H1 (cell line): ENCODE results near the gene TAF12. TPM values are rescaled to one million over a fixed set of nuclear protein-coding genes. Genes with fewer than 3 reads are reported as not detected.

Source experiments
- CTCF ChIA-PET: fragments of 300-600 bp; sonication (Branson Sonifier 250); formaldehyde crosslinking; loops from one replicate; lab custom pipeline; 2021; ENCODE audit not compliant: partially characterized antibody; lab: Charles Lee
- POLR2A ChIA-PET: fragments of 300-600 bp; sonication (Branson Sonifier 250); formaldehyde crosslinking; loops from one replicate; lab custom pipeline; 2021; ENCODE audit warnings: inconsistent platforms; ENCODE audit not compliant: partially characterized antibody; lab: Charles Lee
- DNase-seq, 2 experiments: peaks; one replicate each; pipeline versions ENCODE4 v3.0.0 to v3.0.0-alpha.2; 2010 to 2022; ENCODE audit warnings: low spot score in 2 of 2, low read depth in 1 of 2, mixed read lengths in 1 of 2
- FAIRE-seq: peaks from 2 replicates; lab custom pipeline; 2011; peaks lifted over from hg19 to GRCh38; lab: Jason Lieb, UNC
- H2AFZ ChIP-seq: 2 replicates; pipeline ENCODE4 v1.8.1; 2012; ENCODE audit warnings: low read length, inconsistent platforms
- H2AK5ac ChIP-seq: 2 replicates; pipeline ENCODE4 v1.6.1; 2013; ENCODE audit warnings: low read depth, low read length
- H2BK120ac ChIP-seq: replicated peaks from 2 replicates; pipeline ENCODE3; 2013; ENCODE audit warnings: low read depth, low read length, inconsistent platforms
- H2BK12ac ChIP-seq: 2 replicates; pipeline ENCODE4 v1.6.1; 2013; ENCODE audit warnings: low read depth, low read length
- H2BK15ac ChIP-seq: 2 replicates; pipeline ENCODE4 v1.6.1; 2013; ENCODE audit warnings: low read length
- H2BK20ac ChIP-seq: 2 replicates; pipeline ENCODE4 v1.6.1; 2013; ENCODE audit warnings: low read length
- H2BK5ac ChIP-seq: 2 replicates; pipeline ENCODE4 v1.6.1; 2013; ENCODE audit warnings: low read depth, low read length
- H3K14ac ChIP-seq: 2 replicates; pipeline ENCODE4 v1.6.1; 2013; ENCODE audit warnings: inconsistent platforms; ENCODE audit not compliant: insufficient read length
- H3K18ac ChIP-seq: 2 replicates; pipeline ENCODE4 v1.6.1; 2013; ENCODE audit warnings: low read length; ENCODE audit errors: extremely low read depth
- H3K23ac ChIP-seq: 2 replicates; pipeline ENCODE4 v1.6.1; 2013; ENCODE audit warnings: inconsistent platforms; ENCODE audit not compliant: insufficient read length
- H3K23me2 ChIP-seq: 2 replicates; pipeline ENCODE4 v1.6.1; 2013; ENCODE audit warnings: low read depth, low read length
- H3K27ac ChIP-seq: 2 replicates; pipeline ENCODE4 v1.6.1; 2011; ENCODE audit warnings: low read depth, low read length, inconsistent platforms
- H3K27me3 ChIP-seq, 4 experiments: replicated peaks in 1 of 4; 1 replicate in 1 of 4; 2 replicates in 3 of 4; pipeline versions ENCODE4 v1.6.1 to v1.8.1; 2011 to 2013; ENCODE audit warnings: low read length in 3 of 4, mild to moderate bottlenecking in 3 of 4, inconsistent platforms in 2 of 4, mixed read lengths in 2 of 4, moderate library complexity in 1 of 4; ENCODE audit not compliant: control insufficient read depth in 3 of 4, insufficient read depth in 3 of 4; ENCODE audit errors: extremely low read depth in 1 of 4
- H3K36me3 ChIP-seq, 4 experiments: 2 replicates each; pipeline versions ENCODE4 v1.6.1 to v1.8.1; 2011 to 2013; ENCODE audit warnings: mild to moderate bottlenecking in 4 of 4, low read length in 3 of 4, moderate library complexity in 2 of 4, control low read depth in 1 of 4, inconsistent platforms in 1 of 4; ENCODE audit not compliant: insufficient read depth in 4 of 4, control insufficient read depth in 2 of 4
- H3K4ac ChIP-seq: replicated peaks from 2 replicates; pipeline ENCODE3; 2013; ENCODE audit warnings: low read length, low read depth, mixed read lengths, inconsistent platforms; ENCODE audit not compliant: insufficient read length
- H3K4me1 ChIP-seq, 4 experiments: replicated peaks in 1 of 4; 1 replicate in 1 of 4; 2 replicates in 3 of 4; pipeline versions ENCODE4 v1.6.1 to v1.8.1; 2011 to 2013; ENCODE audit warnings: low read length in 3 of 4, inconsistent platforms in 2 of 4, mixed read lengths in 1 of 4; ENCODE audit not compliant: insufficient read depth in 4 of 4, control insufficient read depth in 3 of 4
- H3K4me2 ChIP-seq, 2 experiments: 2 replicates each; pipeline versions ENCODE4 v1.6.1 to v1.8.1; 2011 to 2013; ENCODE audit warnings: low read depth in 2 of 2, low read length in 2 of 2, control low read depth in 1 of 2, inconsistent platforms in 1 of 2, mild to moderate bottlenecking in 1 of 2; ENCODE audit not compliant: insufficient read depth in 1 of 2
- H3K4me3 ChIP-seq, 4 experiments: fragments of 200-600, 300-600 bp in 1 of 4; sonication (generic), shearing (Covaris generic), sonication (Bioruptor Twin) in 1 of 4; 2 replicates each; pipeline versions ENCODE4 v1.5.1 to v1.8.1; 2011 to 2016; ENCODE audit warnings: low read length in 4 of 4, low read depth in 3 of 4, control low read depth in 2 of 4, inconsistent platforms in 2 of 4, mild to moderate bottlenecking in 2 of 4, mixed read lengths in 1 of 4, moderate library complexity in 1 of 4; ENCODE audit not compliant: insufficient read depth in 2 of 4; ENCODE audit errors: extremely low read depth in 1 of 4
- H3K56ac ChIP-seq: replicated peaks from 2 replicates; pipeline ENCODE3; 2013; ENCODE audit warnings: low read depth, mild to moderate bottlenecking, mixed read lengths, low read length, inconsistent platforms; ENCODE audit not compliant: insufficient read length
- H3K79me1 ChIP-seq: 2 replicates; pipeline ENCODE4 v1.6.1; 2013; ENCODE audit warnings: low read depth, low read length, control low read depth
- H3K79me2 ChIP-seq, 2 experiments: 2 replicates each; pipeline versions ENCODE4 v1.6.1 to v1.8.1; 2012 to 2013; ENCODE audit warnings: low read length in 2 of 2, mild to moderate bottlenecking in 2 of 2, inconsistent platforms in 1 of 2; ENCODE audit not compliant: insufficient read depth in 2 of 2, control insufficient read depth in 1 of 2
- H3K9ac ChIP-seq, 4 experiments: replicated peaks in 1 of 4; 1 replicate in 1 of 4; 2 replicates in 3 of 4; pipeline versions ENCODE4 v1.6.1 to v1.8.1; 2011 to 2013; ENCODE audit warnings: low read depth in 3 of 4, low read length in 3 of 4, control low read depth in 2 of 4, mild to moderate bottlenecking in 2 of 4, moderate library complexity in 2 of 4, inconsistent platforms in 1 of 4; ENCODE audit errors: extremely low read depth in 1 of 4
- H3K9me3 ChIP-seq, 2 experiments: 2 replicates each; pipeline versions ENCODE4 v1.6.1 to v1.8.1; 2012 to 2013; ENCODE audit warnings: mild to moderate bottlenecking in 2 of 2, moderate library complexity in 2 of 2, control low read depth in 1 of 2, inconsistent platforms in 1 of 2, low read depth in 1 of 2, low read length in 1 of 2, mixed read lengths in 1 of 2; ENCODE audit not compliant: insufficient read depth in 2 of 2
- H4K20me1 ChIP-seq, 2 experiments: replicated peaks in 1 of 2; 2 replicates each; pipeline versions ENCODE3 to v1.8.1; 2011 to 2013; ENCODE audit warnings: inconsistent platforms in 2 of 2, low read length in 2 of 2, mild to moderate bottlenecking in 1 of 2; ENCODE audit not compliant: insufficient read depth in 2 of 2, control insufficient read depth in 1 of 2
- H4K5ac ChIP-seq: 2 replicates; pipeline ENCODE4 v1.6.1; 2013; ENCODE audit warnings: low read length, low read depth, mixed read lengths, inconsistent platforms; ENCODE audit not compliant: insufficient read length
- H4K8ac ChIP-seq: 2 replicates; pipeline ENCODE4 v1.8.0; 2013; ENCODE audit warnings: mild to moderate bottlenecking, moderate library complexity, low read length, inconsistent platforms; ENCODE audit not compliant: insufficient read depth; ENCODE audit errors: extremely low read depth
- H4K91ac ChIP-seq: replicated peaks from 2 replicates; pipeline ENCODE3; 2013; ENCODE audit warnings: low read length, mixed read lengths, inconsistent platforms; ENCODE audit not compliant: insufficient read length
- POU5F1 ChIP-seq: IDR thresholded peaks from 2 replicates; pipeline ENCODE4 v1.6.1; 2011; ENCODE audit warnings: low read depth, mild to moderate bottlenecking, low read length, moderate library complexity
- SIN3A ChIP-seq, 2 experiments: IDR thresholded peaks in 1 of 2; conservative IDR thresholded peaks in 1 of 2; 2 replicates each; pipeline ENCODE4 v1.6.1; 2011 to 2012; ENCODE audit warnings: low read length in 2 of 2, improper control_type of control experiment in 1 of 2, low read depth in 1 of 2, mild to moderate bottlenecking in 1 of 2
- WGBS, 2 experiments: shearing (Covaris generic) in 1 of 2; methylation state at CpG; one replicate each; pipeline versions ENCODE4 v1.1.6 to v1.1.7; 2013 to 2015; ENCODE audit warnings: low lambda C conversion rate in 2 of 2, mixed read lengths in 2 of 2, inconsistent platforms in 1 of 2, low coverage in 1 of 2, missing lambda C conversion rate in 1 of 2; ENCODE audit not compliant: insufficient replicate concordance in 2 of 2, insufficient coverage in 1 of 2, insufficient read length in 1 of 2; ENCODE audit errors: extremely low coverage in 1 of 2, missing lambda C conversion rate in 1 of 2; 5-methylcytosine and 5-hydroxymethylcytosine counted together
- polyA plus RNA-seq, 7 experiments: library from polyadenylated mRNA; depleted of rRNA in 3 of 7; stranded (reverse) in 5 of 7; unstranded in 2 of 7; fragments of >200 nt in 5 of 7; fragments of 200-250 nt in 2 of 7; gene quantifications; 1 replicate in 5 of 7; 2 replicates in 1 of 7; 4 replicates in 1 of 7; pipeline versions ENCODE4 v1.2.1 to v1.2.3, GENCODE V29; 2011 to 2013; ENCODE audit warnings: missing spikeins in 2 of 7, mixed read lengths in 2 of 7
- total RNA-seq: library from RNA; stranded (reverse); fragmentation: NEBNext Ultra II Directional; extraction: Animal tissue kit (Norgen Biotek cat#: 25700); gene quantifications from 2 replicates; pipeline ENCODE4 v1.2.1, GENCODE V29; 2021

TAF12 gene
- total and polyA plus RNA-seq, 2 of the 8 experiments (the other 6 are each of a cell fraction or from before 2014, with no cell fraction given): 25.1 to 27.2 TPM

DNA sequence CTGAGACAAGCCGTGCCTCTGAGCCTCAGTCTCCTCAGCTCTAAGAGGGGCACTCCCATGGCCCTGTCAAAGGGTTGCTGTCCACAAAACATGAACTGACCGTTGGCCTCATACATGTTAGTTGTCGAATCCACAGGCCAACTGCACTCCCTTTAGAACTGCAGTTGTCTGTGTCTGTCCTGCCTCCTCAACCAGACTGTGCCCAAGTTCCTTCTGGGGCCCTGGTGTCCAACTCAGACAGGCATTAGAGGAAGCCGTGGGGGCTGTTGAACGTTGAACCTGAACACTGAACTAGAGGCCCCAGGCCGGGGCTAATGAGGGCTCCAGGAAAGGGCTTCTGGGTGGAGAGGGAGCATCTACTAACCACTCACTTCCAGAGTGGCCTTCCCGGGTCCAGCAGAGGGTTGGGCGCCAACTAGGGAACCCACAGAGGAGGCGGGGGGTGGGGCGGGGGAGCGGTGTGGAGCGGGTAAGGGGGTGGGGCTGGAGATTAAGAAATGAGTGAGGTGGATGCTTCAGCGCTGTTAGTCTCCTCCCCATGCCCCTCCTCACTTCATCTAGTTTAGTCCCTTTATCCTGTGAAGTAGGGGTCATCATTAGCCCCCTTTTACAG lies 51.1 kb downstream of the TAF12 start, which contains the start of gene RAB42:
TSS of gene RAB42 (plus strand) at position 558 of the 613 bp plus-strand sequence. CDS start 247 bp downstream, outside the sequence.
- Histone ChIP-seq H3K4me3 (peak within 1 kb of the TSS; percentile 40 to 66 (median 56)), H3K9me3 (no peaks in the 10 kb centered on the region; a peak in 1 of 4 replicates), H4K20me1 (no peaks in the 10 kb centered on the region), H3K4me2 (peak within 1 kb of the TSS; percentile 55 to 87), H3K23ac (no peak within 1 kb of the TSS), H2BK12ac (peak within 1 kb of the TSS; percentile 98; the same call in 1 of the 2 replicates), H4K91ac (peak within 1 kb of the TSS; percentile 32), H3K27me3 (peaks cover 0 to 7% (median 2%) of the 10 kb centered on the region in 4 experiments; a peak in 3 of 7 replicates), H2BK120ac (peak within 1 kb of the TSS; percentile 58), H2BK5ac (peak within 1 kb of the TSS; percentile 63; the same call in 1 of the 2 replicates), H2BK20ac (peak within 1 kb of the TSS; percentile 75; the same call in 1 of the 2 replicates), H3K23me2 (no peaks in the 10 kb centered on the region; the same call in none of the 2 replicates), H3K56ac (peak within 1 kb of the TSS; percentile 25), H3K9ac (peak within 1 kb of the TSS; percentile 45 to 77 (median 54); a peak in 6 of 7 replicates), H4K8ac (peak within 1 kb of the TSS; percentile 4), H2AK5ac (peak within 1 kb of the TSS; percentile 83), H2AFZ (peak within 1 kb of the TSS; percentile 78), H2BK15ac (peak within 1 kb of the TSS; percentile 99), H3K4ac (no peak within 1 kb of the TSS), H3K27ac (no peak within 1 kb of the TSS), H3K79me1 (no peaks in the 10 kb centered on the region), H3K36me3 (no peaks in the 10 kb centered on the region), H3K14ac (no peak within 1 kb of the TSS), H4K5ac (peak within 1 kb of the TSS; percentile 15), H3K79me2 (no peaks in the 10 kb centered on the region; a peak in 1 of 4 replicates), H3K4me1 (peaks cover 9 to 18% (median 16%) of the 10 kb centered on the region in 4 experiments), H3K18ac (peak within 1 kb of the TSS; percentile 90)
- WGBS, 2 experiments: 41% methylated on average over 10 of the region's 13 CpGs; no CpG with 5 or more reads in 1 of the 2 experiments
- ChIA-PET CTCF (interaction anchor here (1.0 to 3.1 kb wide), 4 partner anchors 9 to 11 kb away, joined by 3 to 16 read pairs (median 13); no protein-coding TSS in a partner anchor), POLR2A (interaction anchor here (0.6 to 23.4 kb wide), 6 partner anchors 12 to 79 kb away, joined by 3 to 660 read pairs (median 152); partner anchors contain the start of genes GMEB1 and RCC1)
- FAIRE-seq (no peak), DNase-seq (peak in 1 of 2 experiments; percentile 76)
- TF ChIP-seq SIN3A (conservative IDR thresholded peaks at IDR 0.05 in 1 of 2, IDR thresholded peaks at IDR 0.05 in 1 of 2; ENCODE audit: low read depth in 1 of 2, low read length in 2 of 2) (0 out of 4 replicates have a peak, but pooled peaks of 1 of the 2 experiments have one; percentile 27), POU5F1 (no peak)
